K562 (cell line): ENCODE data around the gene PRXL2B. TPM values are rescaled to one million over a fixed set of nuclear protein-coding genes. Genes with fewer than 3 reads are reported as not detected.
A peak's percentile ranks its signal among the peaks of the same experiment; 100 is the strongest.

Experiments used
- CTBP1 ChIP-seq: fragments of 450-650 bp; IDR thresholded peaks from 2 replicates; pipeline ENCODE4 v1.6.1; 2016; ENCODE audit warnings: borderline replicate concordance
- ELF2 ChIP-seq: fragments of 250-450 bp; sonication (Bioruptor Pico); IDR thresholded peaks from 2 replicates; pipeline ENCODE4 v1.5.0; 2021; ENCODE audit warnings: mild to moderate bottlenecking
- ERF ChIP-seq: fragments of 450-650 bp; formaldehyde crosslinking; IDR thresholded peaks from 2 replicates; pipeline ENCODE4 v1.4.0; 2020; ENCODE audit warnings: mild to moderate bottlenecking, mixed read lengths
- RBM39 ChIP-seq: fragments of 200-400 bp; formaldehyde crosslinking; optimal IDR thresholded peaks from 2 replicates; pipeline ENCODE3; 2018; ENCODE audit warnings: low read depth, low read length
- ZNF224 ChIP-seq: sonication (generic); formaldehyde crosslinking; IDR thresholded peaks from 2 replicates; pipeline ENCODE4 v1.8.0; 2022; ENCODE audit warnings: mild to moderate bottlenecking, missing genetic modification reagents
- ZNF398 ChIP-seq: fragments of 250-450 bp; sonication (Bioruptor Pico); IDR thresholded peaks from 2 replicates; pipeline ENCODE4 v1.8.0; 2021; ENCODE audit warnings: moderate library complexity, mild to moderate bottlenecking, inconsistent platforms
- ZNF407 ChIP-seq: fragments of 450-650 bp; IDR thresholded peaks from 2 replicates; pipeline ENCODE4 v1.6.1; 2016; ENCODE audit warnings: low read depth
- polyA plus RNA-seq, 8 experiments: library from polyadenylated mRNA; depleted of rRNA in 4 of 8; stranded (reverse) in 5 of 8; unstranded in 3 of 8; fragments of >200 nt; fragmentation: Nextera tagmentation in 2 of 8; fragmentation: Illumina TruSeq in 1 of 8; extraction: Ambion mirVana in 2 of 8; extraction: Trizol in 1 of 8; gene quantifications; 2 replicates each; pipeline versions ENCODE4 v1.2.1 to v1.2.3, GENCODE V29; 2011 to 2014; ENCODE audit warnings: inconsistent platforms in 1 of 8, missing spikeins in 1 of 8
- total RNA-seq, 7 experiments: library from RNA; depleted of rRNA in 6 of 7; stranded (reverse); fragments of >200 nt in 6 of 7; fragmentation: Illumina TruSeq in 2 of 7; extraction: Trizol in 2 of 7; gene quantifications; 2 replicates each; pipeline versions ENCODE4 v1.2.1 to v1.2.3, GENCODE V29; 2011 to 2021; ENCODE audit warnings: low replicate concordance in 1 of 7
- TF ChIP-seq, protein P1 (sequence below), 3 experiments: fragments of 200-800 bp in 1 of 3; sonication (Bioruptor generic) in 1 of 3; sonication (generic) in 1 of 3; formaldehyde crosslinking in 1 of 3; IDR thresholded peaks; 2 replicates each; pipeline versions ENCODE4 v1.6.1 to v1.8.0; 2016 to 2022; ENCODE audit warnings: mild to moderate bottlenecking in 2 of 3, missing compliant biosample characterization in 2 of 3, missing genetic modification characterization in 2 of 3, missing genetic modification reagents in 1 of 3
- TF ChIP-seq, protein P2 (sequence below): fragments of 450-650 bp; IDR thresholded peaks from 2 replicates; pipeline ENCODE4 v1.6.1; 2017; ENCODE audit warnings: antibody characterized with exemption, mild to moderate bottlenecking
- TF ChIP-seq, protein P3 (sequence below): sonication (generic); formaldehyde crosslinking; IDR thresholded peaks from 2 replicates; pipeline ENCODE4 v1.8.0; 2022; ENCODE audit warnings: mild to moderate bottlenecking, missing genetic modification reagents

The PRXL2B gene
- total and polyA plus RNA-seq, 9 of the 15 experiments (the other 6 are each of a cell fraction or from before 2014, with no cell fraction given) = 0.99 to 25.3 (median 11.8) TPM

DNA sequence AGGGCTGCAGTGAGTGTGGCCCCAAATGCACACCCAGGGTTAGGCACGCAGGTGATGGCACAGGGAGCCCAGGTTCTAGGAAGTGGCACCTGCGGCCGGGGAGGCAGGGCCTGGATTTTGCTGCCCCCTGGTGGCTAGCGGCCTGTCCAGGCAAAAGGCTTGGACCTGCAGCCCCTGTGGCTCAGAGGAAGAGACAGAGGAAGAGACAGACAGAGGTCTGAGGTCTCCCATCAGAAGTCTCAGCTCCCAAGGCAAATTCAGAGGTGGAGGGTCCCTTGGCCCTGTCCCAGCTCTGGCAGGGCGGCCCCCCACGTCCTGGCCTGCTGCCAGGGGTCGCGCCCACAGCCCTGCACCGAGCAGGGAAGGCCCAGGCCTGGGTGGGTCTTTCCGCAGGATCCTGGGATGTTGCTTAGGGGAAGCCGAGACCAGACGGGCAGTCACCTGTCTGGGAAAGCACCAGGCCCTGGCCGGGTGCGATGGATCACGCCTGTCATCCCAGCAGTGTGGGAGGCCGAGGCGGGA lies 38.4 kb upstream of the PRXL2B start (continued):
- TF ChIP-seq, protein P1, sequence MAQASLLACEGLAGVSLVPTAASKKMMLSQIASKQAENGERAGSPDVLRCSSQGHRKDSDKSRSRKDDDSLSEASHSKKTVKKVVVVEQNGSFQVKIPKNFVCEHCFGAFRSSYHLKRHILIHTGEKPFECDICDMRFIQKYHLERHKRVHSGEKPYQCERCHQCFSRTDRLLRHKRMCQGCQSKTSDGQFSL (CRISPR knock-in tag; IDR thresholded peaks at IDR 0.05) = no peak
- TF ChIP-seq, protein P1 (tag; IDR thresholded peaks at IDR 0.05) = no peak
- TF ChIP-seq, protein P2, sequence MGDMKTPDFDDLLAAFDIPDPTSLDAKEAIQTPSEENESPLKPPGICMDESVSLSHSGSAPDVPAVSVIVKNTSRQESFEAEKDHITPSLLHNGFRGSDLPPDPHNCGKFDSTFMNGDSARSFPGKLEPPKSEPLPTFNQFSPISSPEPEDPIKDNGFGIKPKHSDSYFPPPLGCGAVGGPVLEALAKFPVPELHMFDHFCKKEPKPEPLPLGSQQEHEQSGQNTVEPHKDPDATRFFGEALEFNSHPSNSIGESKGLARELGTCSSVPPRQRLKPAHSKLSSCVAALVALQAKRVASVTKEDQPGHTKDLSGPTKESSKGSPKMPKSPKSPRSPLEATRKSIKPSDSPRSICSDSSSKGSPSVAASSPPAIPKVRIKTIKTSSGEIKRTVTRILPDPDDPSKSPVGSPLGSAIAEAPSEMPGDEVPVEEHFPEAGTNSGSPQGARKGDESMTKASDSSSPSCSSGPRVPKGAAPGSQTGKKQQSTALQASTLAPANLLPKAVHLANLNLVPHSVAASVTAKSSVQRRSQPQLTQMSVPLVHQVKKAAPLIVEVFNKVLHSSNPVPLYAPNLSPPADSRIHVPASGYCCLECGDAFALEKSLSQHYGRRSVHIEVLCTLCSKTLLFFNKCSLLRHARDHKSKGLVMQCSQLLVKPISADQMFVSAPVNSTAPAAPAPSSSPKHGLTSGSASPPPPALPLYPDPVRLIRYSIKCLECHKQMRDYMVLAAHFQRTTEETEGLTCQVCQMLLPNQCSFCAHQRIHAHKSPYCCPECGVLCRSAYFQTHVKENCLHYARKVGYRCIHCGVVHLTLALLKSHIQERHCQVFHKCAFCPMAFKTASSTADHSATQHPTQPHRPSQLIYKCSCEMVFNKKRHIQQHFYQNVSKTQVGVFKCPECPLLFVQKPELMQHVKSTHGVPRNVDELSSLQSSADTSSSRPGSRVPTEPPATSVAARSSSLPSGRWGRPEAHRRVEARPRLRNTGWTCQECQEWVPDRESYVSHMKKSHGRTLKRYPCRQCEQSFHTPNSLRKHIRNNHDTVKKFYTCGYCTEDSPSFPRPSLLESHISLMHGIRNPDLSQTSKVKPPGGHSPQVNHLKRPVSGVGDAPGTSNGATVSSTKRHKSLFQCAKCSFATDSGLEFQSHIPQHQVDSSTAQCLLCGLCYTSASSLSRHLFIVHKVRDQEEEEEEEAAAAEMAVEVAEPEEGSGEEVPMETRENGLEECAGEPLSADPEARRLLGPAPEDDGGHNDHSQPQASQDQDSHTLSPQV = no peak
- TF ChIP-seq ELF2 = peak; percentile 57; the same call in 1 of the 2 replicates
- TF ChIP-seq ERF (CRISPR knock-in tag) = no peak
- TF ChIP-seq CTBP1 = peak; percentile 65; the same call in 1 of the 2 replicates
- no peak for TF ChIP-seq ZNF398 (CRISPR knock-in tag)
- TF ChIP-seq ZNF224 (CRISPR knock-in tag) = no peak
- TF ChIP-seq, protein P3, sequence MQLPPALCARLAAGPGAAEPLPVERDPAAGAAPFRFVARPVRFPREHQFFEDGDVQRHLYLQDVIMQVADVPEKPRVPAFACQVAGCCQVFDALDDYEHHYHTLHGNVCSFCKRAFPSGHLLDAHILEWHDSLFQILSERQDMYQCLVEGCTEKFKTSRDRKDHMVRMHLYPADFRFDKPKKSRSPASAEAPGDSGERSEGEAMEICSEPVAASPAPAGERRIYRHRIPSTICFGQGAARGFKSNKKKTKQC (CRISPR knock-in tag) = peak; percentile 3; the same call in 1 of the 2 replicates
- peak; percentile 40 for TF ChIP-seq RBM39
- TF ChIP-seq ZNF407 = 0 out of 2 replicates have a peak, but pooled peaks have one; percentile 31
